HG03460 (cell line): ENCODE data around the gene OR4D9.
"Not testable (repeated sequence)": the region's sequence is repeated elsewhere in the genome, so short reads cannot be mapped to it uniquely, and the experiment has no call there.

Experiments used
- ATAC-seq: cut with Tn5 transposase; IDR thresholded peaks from one replicate; pipeline ENCODE4 v1.9.1; 2021; ENCODE audit not compliant: unreplicated experiment

The OR4D9 gene

DNA sequence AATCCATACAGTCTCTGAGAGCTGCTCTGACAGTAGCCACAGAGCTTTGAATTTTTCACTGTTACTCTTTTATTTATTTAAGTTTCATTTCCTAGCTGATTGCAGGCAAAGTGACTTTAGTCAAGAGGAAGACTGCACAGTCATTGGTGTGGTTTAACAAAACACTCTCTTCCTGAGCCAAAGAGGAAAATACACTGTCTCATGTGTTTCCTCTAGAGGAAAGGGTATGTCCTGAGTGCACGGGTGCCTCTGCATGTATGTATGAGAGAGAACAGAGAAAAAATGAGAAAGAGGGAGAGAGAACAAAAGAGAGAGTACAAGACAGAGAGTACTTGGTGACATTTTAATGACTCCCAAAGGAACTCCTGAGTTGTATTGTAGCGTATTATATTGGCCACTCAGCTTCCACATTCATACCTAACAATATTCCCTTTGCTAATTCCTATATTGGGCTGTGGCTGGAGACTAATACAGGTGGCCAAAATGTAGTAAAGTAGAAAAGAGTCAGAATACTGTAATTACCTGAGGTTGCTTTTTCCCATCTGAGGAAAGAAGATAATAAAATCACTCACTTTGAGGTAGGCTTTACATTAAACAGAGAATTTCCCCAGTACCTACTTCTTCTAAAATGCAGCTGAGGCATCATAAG, at the start of gene OR4D9:
TSS of gene OR4D9 (plus strand) at position 599 of the 649 bp plus-strand sequence. CDS start 3,374 bp downstream, outside the sequence.
- ATAC-seq: no peak

DNA sequence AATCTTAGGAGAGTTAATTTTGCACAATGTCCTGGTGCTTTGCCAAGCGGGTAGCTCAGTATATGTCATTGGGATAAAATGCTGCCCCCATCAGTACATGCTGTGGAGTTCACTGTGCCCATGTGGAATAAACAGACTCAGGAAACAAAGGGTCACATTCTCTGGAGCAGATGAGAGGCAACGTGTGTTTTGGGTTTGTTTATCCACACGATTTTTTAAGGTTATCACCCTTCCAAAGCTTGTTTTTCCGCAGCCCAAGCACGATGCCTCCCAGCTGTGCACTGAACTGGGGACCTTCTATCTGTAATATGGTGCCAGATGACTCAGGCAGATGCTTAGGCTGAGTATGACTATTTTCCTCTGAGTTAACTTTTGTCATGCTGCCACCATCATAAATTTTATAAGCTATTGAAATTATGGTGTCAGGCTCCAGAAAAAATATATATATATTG, 48.1 kb upstream of the OR4D9 start:
- ATAC-seq: no peak

DNA sequence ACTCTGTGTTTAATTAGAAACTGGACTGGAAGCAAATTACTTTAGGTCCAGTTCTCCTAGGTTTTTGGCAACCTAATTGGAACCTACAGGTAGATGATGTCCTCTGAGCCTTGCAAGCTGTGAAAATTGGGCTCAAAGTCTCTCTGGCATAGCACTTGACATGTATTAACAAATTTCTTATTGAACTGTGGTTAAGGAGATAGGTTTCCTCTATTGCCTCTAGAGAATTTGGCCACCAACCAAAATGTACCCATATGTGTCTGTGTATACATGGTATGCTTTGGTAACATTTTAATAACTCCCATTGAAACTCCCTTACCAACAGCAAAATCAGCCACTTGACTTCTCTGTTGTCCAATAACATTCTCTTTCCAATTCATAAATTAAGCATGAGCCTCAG, 38.3 kb upstream of the OR4D9 start, which contains the start of gene OR4D10:
TSS of gene OR4D10 (plus strand) at position 301 of the 400 bp plus-strand sequence. CDS start 4,115 bp downstream, outside the sequence.
- no peak for ATAC-seq

DNA sequence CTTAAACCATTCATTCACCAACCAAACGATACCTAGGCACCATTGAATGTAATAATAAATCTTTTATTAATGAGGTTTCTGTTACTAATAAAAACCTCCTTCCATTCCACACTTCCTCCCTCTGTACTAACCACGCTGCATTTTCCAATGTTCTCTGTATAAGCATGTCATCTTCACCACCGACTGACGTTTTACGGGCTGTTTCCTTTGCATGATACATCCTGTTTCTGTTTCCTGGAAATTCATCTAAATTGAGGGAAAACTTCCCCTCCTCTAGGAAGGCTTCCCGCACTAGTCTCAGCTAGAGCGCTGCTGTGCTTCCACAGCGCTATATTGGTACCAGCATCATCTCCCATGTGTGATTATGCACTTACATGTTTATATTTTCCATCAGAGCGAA, 36.2 kb upstream of the OR4D9 start:
- ATAC-seq: no peak

DNA sequence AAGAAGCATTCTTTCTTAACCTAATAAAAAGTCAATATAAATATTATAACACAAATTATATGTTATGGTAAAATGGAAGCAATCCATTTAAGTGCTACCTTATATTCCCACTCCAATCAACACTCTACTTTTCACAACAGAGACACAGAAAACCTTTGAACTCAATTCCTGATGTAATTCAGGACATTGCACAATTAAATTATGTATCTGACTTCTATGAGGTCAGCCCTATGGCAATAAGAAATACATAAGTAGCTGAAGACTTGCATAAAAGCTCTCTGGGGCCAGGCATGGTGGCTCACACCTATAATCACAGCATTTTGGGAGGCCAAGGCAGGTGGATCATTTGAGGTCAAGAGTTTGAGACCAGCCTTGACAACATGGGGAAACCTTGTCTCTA, 31.4 kb upstream of the OR4D9 start:
- no peak for ATAC-seq

DNA sequence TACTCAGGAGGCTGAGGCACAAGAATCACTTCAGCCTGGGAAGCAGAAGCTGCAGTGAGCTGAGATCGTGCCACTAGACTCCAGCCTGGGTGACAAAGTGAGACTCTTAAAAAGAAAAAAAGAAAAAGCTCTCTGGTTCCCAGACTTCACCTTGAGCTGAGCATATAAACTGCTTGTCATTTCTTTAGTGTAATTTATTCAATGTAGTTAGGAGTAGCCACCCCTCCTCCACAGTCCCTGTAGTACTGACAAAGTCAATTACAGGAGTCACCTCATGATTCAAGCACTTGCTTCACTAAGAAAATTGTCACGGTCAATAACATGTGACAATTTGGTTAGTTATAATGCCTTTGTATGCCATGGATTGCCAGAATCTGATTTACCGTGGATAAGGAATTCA, 31.0 kb upstream of the OR4D9 start:
- ATAC-seq: no peak

DNA sequence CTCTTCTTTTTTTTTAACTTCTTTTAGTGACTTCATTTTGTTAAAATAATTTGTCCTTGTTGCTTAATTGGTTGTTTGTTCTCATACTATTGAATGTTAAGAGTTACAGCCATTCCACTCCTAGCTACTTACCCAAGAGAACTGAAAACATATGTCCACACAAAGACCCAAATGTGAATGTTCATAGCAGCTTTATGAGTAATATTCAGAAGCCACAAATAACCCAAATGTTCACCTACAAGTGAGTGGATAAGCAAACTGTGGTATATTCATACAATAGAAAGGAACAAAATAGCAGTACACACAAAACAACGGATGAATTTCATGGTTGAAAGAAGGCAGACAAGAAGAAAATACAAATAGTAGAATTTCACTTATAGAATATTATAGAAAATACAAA, 9.4 kb upstream of the OR4D9 start:
- ATAC-seq: no peak

DNA sequence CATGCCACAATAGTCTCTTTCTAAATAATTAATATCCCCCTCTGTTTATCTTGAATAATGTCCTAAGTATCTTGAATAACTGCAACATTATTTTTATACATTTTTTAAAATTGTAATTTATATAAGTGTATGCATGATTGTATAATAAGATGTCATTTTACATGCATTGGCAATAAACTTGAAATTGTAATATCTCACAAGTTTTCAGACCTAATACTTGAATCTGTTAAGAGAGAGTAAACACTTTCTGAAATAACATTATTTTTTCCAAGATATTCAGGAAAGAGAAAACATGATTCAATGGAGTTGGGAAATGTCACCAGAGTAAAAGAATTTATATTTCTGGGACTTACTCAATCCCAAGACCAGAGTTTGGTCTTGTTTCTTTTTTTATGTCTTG, 8.1 kb upstream of the OR4D9 start, which contains the start of gene OR4D11:
TSS of gene OR4D11 (plus strand) at position 301 of the 400 bp plus-strand sequence. CDS start at position 301, 0 bp downstream.
- ATAC-seq: no peak

DNA sequence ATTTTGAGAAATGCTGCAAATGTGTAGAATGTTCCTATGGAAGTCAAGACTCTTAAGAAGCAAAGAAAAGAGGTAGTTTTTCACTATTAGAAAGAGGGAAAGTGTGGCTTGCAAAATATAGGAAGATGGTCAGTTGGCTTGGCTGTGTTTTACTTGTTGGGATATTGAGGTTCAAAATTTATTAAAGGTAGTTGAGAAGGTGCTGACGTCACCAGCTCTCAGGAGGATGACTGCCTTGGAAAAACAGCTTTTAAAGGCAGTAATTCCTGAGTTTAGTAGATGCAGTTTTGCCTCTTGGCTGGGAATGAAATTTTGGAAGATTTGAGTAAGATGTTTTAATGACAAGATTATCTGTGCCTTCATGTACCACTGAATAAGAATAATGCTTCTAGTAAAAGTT, 336 bp downstream of the OR4D9 start:
- no peak for ATAC-seq

DNA sequence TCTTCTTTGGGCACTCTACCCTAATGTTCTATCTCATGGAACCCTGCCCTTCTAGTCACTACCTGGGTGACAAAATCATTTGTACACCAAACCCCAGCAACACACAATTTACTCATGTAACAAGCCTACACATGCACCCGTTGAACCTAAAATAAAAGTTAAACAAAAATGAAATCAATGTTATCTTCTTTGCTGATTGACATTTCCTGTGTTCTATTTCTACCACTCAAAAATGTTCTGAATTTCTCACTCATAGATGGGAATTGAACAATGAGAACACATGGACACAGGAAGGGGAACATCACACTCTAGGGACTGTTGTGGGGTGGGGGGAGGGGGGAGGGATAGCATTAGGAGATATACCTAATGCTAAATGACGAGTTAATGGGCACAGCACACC, 8.8 kb downstream of the OR4D9 start:
- not testable (repeated sequence) for ATAC-seq

DNA sequence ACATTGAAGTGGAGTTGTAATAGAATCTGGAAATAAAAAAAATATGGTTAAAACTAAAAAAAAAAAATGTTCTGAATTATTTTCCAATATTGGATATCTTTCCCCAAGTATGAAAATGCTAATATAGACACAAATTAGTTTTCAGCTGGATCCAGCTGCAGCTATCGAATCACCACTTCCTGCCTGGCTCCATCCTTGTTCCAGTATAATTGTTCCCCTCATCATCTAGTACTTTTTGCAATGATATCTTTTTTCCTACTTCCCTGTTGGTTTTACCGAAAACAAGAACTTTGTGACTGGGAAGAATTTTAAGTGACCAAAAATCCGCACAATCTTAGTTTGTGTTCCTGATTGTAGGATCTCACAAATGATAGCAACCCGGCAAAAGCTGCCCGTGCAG, 9.4 kb downstream of the OR4D9 start:
- ATAC-seq: no peak

DNA sequence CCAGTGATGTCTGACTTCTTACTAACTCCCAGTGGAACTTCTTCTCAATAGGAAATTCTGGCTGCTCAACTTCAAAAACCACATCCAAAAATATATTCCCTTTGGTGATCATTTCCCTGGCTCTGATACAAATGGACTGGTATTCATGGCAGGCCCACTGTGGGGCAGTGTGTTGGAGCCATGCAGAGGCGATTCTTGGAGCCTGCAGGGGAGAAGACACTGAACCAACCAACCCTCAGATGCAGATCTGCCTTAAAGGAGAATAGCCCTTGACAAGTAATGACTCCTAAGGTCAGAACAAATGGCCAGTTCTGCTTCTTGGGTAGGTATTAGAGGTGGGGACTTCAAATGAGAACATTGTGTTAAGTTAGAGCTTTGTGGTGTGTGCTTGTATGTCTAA, 12.2 kb downstream of the OR4D9 start:
- no peak for ATAC-seq

DNA sequence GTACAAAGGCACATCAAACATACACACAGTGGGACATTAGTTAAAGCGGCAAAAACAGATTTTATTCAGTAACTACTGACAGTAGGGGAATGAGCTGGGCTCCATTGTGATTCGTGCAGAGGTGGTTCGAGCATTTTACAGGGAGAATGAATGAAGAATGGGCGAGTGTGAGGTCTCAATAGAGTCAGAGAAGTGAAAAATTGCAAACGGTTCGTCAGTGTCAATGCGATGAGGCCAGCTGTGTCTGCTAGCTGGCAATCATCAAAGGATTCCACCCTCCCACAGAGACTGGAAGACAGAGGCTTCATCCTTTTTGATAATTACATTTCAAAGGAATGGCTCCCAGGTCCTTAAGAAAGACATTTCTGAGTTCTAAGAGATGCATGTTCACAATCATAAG, 17.4 kb downstream of the OR4D9 start:
- ATAC-seq: no peak

DNA sequence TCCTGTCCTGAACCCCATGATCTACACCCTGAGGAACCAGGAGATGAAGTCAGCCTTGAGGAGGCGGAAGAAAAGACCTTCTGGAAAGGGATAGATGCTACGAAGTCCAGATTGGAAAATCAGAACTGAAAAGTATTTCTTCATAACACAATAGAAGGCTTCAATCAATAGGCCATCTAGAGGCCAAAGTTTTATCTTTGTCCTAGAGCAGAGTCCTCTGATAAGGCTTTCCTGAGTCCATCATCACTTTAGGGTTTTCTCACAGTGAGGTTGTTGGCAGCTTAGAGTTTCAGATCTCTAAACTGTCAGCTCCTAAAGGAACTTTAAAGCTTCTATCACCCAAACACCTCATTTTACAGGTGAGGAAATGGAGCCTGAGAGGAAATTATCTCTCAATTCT, 21.3 kb downstream of the OR4D9 start:
- no peak for ATAC-seq

DNA sequence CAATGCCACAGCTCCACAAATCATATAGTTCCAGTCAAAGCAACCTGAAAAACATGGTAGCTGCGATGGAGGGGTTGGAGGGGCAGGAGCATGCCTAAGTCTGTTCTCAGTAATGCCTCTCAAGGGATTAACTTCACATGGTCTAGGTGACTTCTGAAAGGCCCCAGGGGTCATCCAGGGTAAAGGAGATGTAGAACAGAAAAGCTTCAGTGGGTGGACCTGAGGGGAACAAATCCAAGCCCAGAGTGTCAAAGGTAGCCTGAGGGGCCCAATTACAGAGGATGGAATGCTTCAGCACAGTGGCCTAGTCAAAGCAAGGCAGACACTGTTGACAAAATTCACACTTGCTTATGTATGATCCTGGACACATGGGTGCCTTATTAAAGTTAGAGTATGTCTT, 23.3 kb downstream of the OR4D9 start:
- ATAC-seq: no peak

DNA sequence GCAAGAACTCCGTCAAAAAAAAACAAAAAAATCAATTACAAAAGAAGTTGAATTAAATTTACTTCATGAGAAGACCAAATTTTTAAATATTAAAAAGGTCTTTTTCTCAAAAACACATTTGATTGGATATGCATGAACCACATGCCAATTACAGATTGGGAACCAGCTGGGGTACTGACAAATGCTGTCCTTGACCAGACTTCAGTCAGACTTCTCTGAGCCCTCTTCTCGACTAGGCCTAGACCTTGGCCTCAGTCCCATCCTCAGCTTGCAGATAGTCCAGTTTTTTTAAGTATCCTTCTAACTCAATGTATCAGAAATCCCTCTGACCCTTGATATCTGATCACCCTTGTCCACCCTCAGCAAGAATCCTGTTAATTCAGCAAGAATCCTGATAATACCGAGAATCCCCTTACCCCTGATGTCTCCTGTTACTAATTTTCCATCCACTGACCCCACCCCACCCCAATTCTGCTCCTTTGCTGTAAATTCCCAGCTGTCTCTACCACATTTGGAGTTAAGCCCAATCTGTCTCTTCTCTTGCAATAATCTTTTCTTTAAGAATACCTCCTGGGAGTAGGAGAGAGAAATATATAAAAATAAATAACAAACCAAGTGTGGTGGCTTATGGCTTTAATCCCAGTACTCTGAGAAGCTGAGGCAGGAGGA, 30.9 kb downstream of the OR4D9 start:
- no peak for ATAC-seq

DNA sequence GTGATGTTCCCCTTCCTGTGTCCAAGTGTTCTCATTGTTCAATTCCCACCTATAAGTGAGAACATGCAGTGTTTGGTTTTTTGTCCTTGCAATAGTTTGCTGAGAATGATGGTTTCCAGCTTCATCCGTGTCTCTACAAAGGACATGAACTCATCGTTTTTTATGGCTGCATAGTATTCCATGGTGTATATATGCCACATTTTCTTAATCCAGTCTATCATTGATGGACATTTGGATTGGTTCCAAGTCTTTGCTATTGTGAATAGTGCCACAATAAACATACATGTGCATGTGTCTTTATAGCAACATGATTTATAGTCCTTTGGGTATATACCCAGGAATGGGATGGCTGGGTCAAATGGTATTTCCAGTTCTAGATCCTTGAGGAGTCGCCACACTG, 32.4 kb downstream of the OR4D9 start:
- not testable (repeated sequence) for ATAC-seq

DNA sequence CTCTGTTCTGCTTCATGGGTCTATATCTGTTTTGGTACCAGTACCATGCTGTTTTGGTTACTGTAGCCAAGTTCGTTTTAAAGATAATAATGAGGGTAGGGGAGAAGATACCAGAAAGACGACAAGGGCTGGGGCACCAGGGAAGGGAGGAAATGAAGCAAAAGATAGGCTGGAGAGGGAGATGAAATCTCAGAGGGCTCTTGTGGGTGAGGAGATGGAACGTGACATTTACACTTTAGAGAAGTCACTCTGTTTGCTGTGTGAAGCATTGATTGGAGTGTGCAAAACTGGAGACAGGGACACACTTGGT, 33.5 kb downstream of the OR4D9 start:
- ATAC-seq: no peak

DNA sequence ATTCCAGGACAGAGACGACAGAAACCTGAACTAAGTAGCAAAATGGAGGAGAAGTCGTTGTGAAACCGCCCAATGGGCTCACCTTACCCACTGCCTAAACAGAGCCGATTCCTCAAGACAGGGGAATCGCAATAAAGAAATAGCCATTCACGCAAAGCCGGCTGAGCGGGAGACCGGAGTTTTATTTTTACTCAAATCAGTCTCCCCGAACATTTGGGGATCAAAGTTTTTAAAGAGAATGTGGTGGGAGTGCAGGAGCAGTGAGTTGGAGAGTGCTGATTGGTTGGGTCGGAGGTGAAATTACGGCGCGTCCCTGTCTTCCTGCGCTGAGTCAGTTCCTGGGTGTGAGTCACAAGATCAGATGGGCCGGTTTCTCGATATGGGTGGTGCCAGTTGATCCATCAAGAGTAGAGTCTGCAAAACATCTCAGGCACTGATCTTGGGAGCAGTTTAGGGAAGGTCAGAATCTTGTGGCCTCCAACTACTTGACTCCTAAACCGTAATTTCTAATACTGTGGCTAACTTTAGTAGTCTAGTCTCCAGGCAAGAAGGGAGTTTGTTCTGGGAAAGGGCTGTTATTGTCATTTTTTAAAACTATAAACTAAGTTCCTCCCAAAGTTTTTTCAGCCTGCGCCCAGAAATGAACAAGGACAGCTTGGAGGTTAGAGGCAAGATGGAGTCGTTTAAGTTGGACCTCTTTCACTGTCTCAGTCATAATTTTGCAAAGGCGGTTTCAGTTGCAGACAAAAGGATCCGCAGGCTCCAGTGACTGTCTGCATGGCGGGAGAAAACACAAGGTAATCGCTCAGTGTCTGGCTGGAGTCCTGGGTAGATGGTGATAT, 34.1 kb downstream of the OR4D9 start:
- ATAC-seq: no peak

DNA sequence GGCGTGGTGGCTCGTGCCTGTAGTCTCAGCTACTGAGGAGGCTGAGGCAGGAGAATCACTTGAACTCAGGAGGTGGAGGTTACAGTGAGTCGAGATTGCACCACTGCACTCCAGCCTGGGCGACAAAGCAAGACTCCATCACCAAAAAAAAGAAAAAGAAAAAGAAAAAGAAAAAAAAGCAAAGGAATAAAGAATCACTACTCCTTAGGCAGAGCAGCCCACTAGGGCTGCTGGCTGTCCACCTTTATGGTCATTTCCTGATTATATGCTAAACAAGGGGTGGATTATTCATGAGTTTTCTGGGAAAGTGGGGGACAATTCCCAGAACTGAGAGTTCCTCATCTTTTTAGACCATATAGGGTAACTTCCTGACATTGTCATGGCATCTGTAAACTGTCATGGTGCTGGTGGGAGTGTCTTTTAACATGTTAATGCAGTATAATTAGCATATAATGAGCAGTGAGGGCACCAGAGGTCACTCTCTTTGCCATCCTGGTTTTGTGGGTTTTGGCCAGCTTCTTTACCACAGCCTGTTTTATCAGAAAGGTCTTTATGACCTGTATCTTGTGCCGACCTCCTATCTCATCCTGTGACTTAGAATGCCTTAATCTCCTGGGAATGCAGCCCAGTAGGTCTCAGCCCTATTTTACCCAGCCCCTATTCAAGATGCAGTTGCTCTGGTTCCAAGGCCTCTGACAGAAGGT, 36.4 kb downstream of the OR4D9 start:
- ATAC-seq: not testable (repeated sequence)

DNA sequence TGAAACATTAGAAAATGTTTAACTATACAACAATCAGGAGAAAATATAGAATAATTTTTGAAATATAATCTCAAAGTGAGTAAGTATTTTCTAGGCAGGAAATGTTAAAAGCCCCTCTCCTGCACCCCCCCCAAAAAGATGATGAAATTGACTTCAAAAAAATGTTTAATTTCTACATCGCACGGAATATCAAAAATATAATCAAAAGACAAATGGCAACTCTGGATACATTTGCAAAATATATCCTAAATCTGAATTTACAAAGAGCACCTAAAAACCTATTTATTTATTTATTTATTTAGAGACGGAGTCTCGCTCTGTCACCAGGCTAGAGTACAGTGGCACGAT, 36.9 kb downstream of the OR4D9 start:
- ATAC-seq: no peak
